GM23338 (cell line): ENCODE results near the gene ZNRD2.
A peak's percentile ranks its signal among the peaks of the same experiment; 100 is the strongest.

ENCODE experiments used
- EZH2 ChIP-seq: fragments of 200-600 bp; sonication (generic); IDR thresholded peaks from one replicate; pipeline ENCODE4 v1.8.0; 2017; ENCODE audit warnings: antibody characterized with exemption, mild to moderate bottlenecking, low read depth; ENCODE audit not compliant: unreplicated experiment
- NANOG ChIP-seq: IDR thresholded peaks from 2 replicates; pipeline ENCODE4 v1.6.1; 2016; ENCODE audit warnings: antibody characterized with exemption, borderline replicate concordance
- POLR2AphosphoS5 ChIP-seq: IDR thresholded peaks from 2 replicates; pipeline ENCODE4 v1.6.1; 2016; ENCODE audit warnings: antibody characterized with exemption, low read depth
- TF ChIP-seq, protein P1 (sequence below), 2 experiments: fragments of 200-600 bp in 1 of 2; sonication (generic) in 1 of 2; conservative IDR thresholded peaks; 2 replicates each; pipeline versions ENCODE4 v1.5.1 to v1.6.1; 2016 to 2017; ENCODE audit warnings: antibody characterized with exemption in 2 of 2, low read depth in 2 of 2, mild to moderate bottlenecking in 2 of 2, moderate library complexity in 1 of 2
- TF ChIP-seq, protein P2 (sequence below): IDR thresholded peaks from one replicate; pipeline ENCODE4 v1.6.1; 2018; ENCODE audit warnings: antibody characterized with exemption; ENCODE audit not compliant: unreplicated experiment

DNA sequence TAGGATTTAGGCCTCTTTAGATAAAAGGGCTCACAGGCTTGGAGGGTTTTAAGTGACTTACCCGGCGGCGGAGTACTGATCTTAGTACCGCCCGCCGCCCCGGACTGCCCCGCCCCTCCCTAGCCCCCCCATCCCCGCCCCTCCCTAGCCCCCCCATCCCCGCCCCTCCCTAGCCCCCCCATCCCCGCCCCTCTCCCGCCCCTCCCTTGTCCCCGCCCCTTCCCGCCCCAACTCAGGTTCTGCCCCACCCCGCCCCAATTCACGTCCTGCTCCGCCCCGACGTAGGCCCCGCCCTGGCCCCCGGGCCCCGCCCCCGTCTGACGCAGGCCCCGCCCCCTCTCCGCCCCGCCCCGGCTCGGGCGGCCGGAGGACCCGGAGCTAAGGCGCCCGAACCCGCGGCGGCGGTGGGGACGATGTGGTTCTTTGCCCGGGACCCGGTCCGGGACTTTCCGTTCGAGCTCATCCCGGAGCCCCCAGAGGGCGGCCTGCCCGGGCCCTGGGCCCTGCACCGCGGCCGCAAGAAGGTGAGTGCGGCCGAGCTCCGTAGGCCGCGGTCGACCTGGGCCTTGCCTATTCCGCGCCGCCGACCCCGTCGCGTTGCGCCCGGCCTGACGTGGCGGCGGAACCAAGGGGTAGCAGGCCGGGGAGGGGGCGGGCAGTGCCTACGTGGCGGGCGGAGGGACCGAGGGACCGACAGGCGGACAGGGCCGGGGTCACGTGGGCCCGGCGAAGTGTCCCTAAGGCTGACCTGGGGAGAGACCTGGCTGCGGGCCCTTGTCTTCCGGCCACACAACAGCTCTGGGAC, 45.3 kb upstream of the ZNRD2 start, which contains the start of gene SCYL1:
- TF ChIP-seq POLR2AphosphoS5 (peak; percentile 57), EZH2 (no peak), NANOG (no peak)
- TF ChIP-seq, protein P1, sequence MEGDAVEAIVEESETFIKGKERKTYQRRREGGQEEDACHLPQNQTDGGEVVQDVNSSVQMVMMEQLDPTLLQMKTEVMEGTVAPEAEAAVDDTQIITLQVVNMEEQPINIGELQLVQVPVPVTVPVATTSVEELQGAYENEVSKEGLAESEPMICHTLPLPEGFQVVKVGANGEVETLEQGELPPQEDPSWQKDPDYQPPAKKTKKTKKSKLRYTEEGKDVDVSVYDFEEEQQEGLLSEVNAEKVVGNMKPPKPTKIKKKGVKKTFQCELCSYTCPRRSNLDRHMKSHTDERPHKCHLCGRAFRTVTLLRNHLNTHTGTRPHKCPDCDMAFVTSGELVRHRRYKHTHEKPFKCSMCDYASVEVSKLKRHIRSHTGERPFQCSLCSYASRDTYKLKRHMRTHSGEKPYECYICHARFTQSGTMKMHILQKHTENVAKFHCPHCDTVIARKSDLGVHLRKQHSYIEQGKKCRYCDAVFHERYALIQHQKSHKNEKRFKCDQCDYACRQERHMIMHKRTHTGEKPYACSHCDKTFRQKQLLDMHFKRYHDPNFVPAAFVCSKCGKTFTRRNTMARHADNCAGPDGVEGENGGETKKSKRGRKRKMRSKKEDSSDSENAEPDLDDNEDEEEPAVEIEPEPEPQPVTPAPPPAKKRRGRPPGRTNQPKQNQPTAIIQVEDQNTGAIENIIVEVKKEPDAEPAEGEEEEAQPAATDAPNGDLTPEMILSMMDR (conservative IDR thresholded peaks at IDR 0.05; ENCODE audit: low read depth in 2 of 2), result no peak
- TF ChIP-seq, protein P2, sequence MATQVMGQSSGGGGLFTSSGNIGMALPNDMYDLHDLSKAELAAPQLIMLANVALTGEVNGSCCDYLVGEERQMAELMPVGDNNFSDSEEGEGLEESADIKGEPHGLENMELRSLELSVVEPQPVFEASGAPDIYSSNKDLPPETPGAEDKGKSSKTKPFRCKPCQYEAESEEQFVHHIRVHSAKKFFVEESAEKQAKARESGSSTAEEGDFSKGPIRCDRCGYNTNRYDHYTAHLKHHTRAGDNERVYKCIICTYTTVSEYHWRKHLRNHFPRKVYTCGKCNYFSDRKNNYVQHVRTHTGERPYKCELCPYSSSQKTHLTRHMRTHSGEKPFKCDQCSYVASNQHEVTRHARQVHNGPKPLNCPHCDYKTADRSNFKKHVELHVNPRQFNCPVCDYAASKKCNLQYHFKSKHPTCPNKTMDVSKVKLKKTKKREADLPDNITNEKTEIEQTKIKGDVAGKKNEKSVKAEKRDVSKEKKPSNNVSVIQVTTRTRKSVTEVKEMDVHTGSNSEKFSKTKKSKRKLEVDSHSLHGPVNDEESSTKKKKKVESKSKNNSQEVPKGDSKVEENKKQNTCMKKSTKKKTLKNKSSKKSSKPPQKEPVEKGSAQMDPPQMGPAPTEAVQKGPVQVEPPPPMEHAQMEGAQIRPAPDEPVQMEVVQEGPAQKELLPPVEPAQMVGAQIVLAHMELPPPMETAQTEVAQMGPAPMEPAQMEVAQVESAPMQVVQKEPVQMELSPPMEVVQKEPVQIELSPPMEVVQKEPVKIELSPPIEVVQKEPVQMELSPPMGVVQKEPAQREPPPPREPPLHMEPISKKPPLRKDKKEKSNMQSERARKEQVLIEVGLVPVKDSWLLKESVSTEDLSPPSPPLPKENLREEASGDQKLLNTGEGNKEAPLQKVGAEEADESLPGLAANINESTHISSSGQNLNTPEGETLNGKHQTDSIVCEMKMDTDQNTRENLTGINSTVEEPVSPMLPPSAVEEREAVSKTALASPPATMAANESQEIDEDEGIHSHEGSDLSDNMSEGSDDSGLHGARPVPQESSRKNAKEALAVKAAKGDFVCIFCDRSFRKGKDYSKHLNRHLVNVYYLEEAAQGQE, result no peak
